K562 (cell line): Measurements from ENCODE around the gene C10orf53. TPM values are rescaled to one million over a fixed set of nuclear protein-coding genes. Genes with fewer than 3 reads are reported as not detected.

Experiments
- ATAC-seq: fragments of 200-7000 bp; cut with Tn5 transposase; 3 replicates; pipeline ENCODE4 v1.9.1; 2020; ENCODE audit warnings: moderate library complexity
- BruUV-seq: library from RNA; stranded (reverse); fragments of 400-500 nt; replicated peaks from 2 replicates; lab custom pipeline; 2021; lab: Mats Ljungman, UMichigan
- CTCF ChIA-PET: fragments of 300-600 bp; formaldehyde crosslinking; extraction: SDS; loops from one replicate; lab custom pipeline; 2021; ENCODE audit warnings: low intra/inter-chr PET ratio; lab: Yijun Ruan, JAX
- POLR2A ChIA-PET: fragments of 300-600, 350-650 bp; sonication (Branson Sonifier 250); formaldehyde crosslinking; extraction: SDS; loops from one replicate; lab custom pipeline; 2021; ENCODE audit warnings: antibody characterized with exemption, inconsistent platforms; lab: Yijun Ruan, JAX
- DNase-seq, 4 experiments: peaks; one replicate each; pipeline versions ENCODE4 v3.0.0 to v3.0.0-alpha.2; 2011 to 2018; ENCODE audit warnings: low spot score in 3 of 4, mixed read lengths in 3 of 4; ENCODE audit errors: extremely low read depth in 1 of 4
- FAIRE-seq: peaks from 2 replicates; lab custom pipeline; 2011; peaks lifted over from hg19 to GRCh38; lab: Jason Lieb, UNC
- H2AFZ ChIP-seq: 2 replicates; pipeline ENCODE4 v1.6.0; 2011; ENCODE audit warnings: low read depth, low read length, control low read depth, inconsistent platforms
- H3K27ac ChIP-seq: fragments of 200-600 bp; 3 replicates; pipeline ENCODE4 v1.8.0; 2011; ENCODE audit warnings: low read depth, mild to moderate bottlenecking, control low read depth, inconsistent platforms, low read length, moderate library complexity, mixed read lengths; ENCODE audit errors: extremely low read depth
- H3K27me3 ChIP-seq, 2 experiments: fragments of 300-600 bp in 1 of 2; 2 replicates in 1 of 2; 3 replicates in 1 of 2; pipeline versions ENCODE4 v1.6.0 to v1.8.0; 2011; ENCODE audit warnings: inconsistent platforms in 2 of 2, low read length in 2 of 2, mild to moderate bottlenecking in 1 of 2, mixed read lengths in 1 of 2, moderate library complexity in 1 of 2; ENCODE audit not compliant: control insufficient read depth in 2 of 2, insufficient read depth in 2 of 2
- H3K36me3 ChIP-seq: fragments of 300-600 bp; 3 replicates; pipeline ENCODE4 v1.8.0; 2011; ENCODE audit warnings: mild to moderate bottlenecking, low read length, inconsistent platforms; ENCODE audit not compliant: control insufficient read depth, insufficient read depth
- H3K4me1 ChIP-seq, 2 experiments: fragments of 200-600 bp in 1 of 2; replicated peaks in 1 of 2; 2 replicates in 1 of 2; 3 replicates in 1 of 2; pipeline versions ENCODE4 v1.5.1 to v1.8.0; 2011; ENCODE audit warnings: inconsistent platforms in 2 of 2, low read length in 2 of 2, mild to moderate bottlenecking in 1 of 2, mixed read lengths in 1 of 2, moderate library complexity in 1 of 2; ENCODE audit not compliant: control insufficient read depth in 2 of 2, insufficient read depth in 2 of 2
- H3K4me2 ChIP-seq: 2 replicates; pipeline ENCODE4 v1.6.1; 2011; ENCODE audit warnings: low read length, control low read depth, inconsistent platforms, mixed read lengths; ENCODE audit not compliant: insufficient read depth
- H3K4me3 ChIP-seq: fragments of 200-600 bp; sonication (generic), shearing (Covaris generic); 2 replicates; pipeline ENCODE4 v1.5.1; 2016; ENCODE audit warnings: control low read depth, inconsistent platforms
- H3K79me2 ChIP-seq: fragments of 200-600 bp; 3 replicates; pipeline ENCODE4 v1.8.0; 2011; ENCODE audit warnings: low read length, inconsistent platforms; ENCODE audit not compliant: control insufficient read depth, insufficient read depth
- H3K9ac ChIP-seq, 2 experiments: 2 replicates each; pipeline versions ENCODE4 v1.6.0 to v1.6.1; 2011; ENCODE audit warnings: low read depth in 2 of 2, low read length in 2 of 2, control low read depth in 1 of 2, inconsistent platforms in 1 of 2, mild to moderate bottlenecking in 1 of 2, mixed read lengths in 1 of 2; ENCODE audit not compliant: insufficient read depth in 1 of 2
- H3K9me1 ChIP-seq: one replicate; pipeline ENCODE4 v1.6.0; 2011; ENCODE audit warnings: inconsistent platforms, mild to moderate bottlenecking, low read length, moderate library complexity; ENCODE audit not compliant: control insufficient read depth, insufficient read depth
- H3K9me3 ChIP-seq: replicated peaks from 2 replicates; pipeline ENCODE4 v1.5.1; 2011; ENCODE audit warnings: low read depth, low read length, inconsistent platforms; ENCODE audit not compliant: control insufficient read depth, insufficient read depth
- H4K20me1 ChIP-seq: replicated peaks from 2 replicates; pipeline ENCODE4 v1.6.1; 2011; ENCODE audit warnings: low read length, inconsistent platforms, mixed read lengths; ENCODE audit not compliant: control insufficient read depth, insufficient read depth
- CBX1 ChIP-seq: sonication (generic); IDR thresholded peaks from 2 replicates; pipeline ENCODE4 v1.6.1; 2016; ENCODE audit warnings: antibody characterized with exemption, low read depth, mild to moderate bottlenecking
- HDAC2 ChIP-seq: fragments of 450-650 bp; IDR thresholded peaks from 2 replicates; pipeline ENCODE4 v1.6.1; 2016; ENCODE audit warnings: mild to moderate bottlenecking
- JUND ChIP-seq, 2 experiments: IDR thresholded peaks; 2 replicates in 1 of 2; 3 replicates in 1 of 2; pipeline ENCODE4 v1.6.1; 2011; ENCODE audit warnings: borderline replicate concordance in 2 of 2, low read depth in 2 of 2, low read length in 2 of 2, improper control_type of control experiment in 1 of 2, missing biosample characterization in 1 of 2, missing genetic modification characterization in 1 of 2, missing genetic modification reagents in 1 of 2
- KLF1 ChIP-seq: fragments of 450-650 bp; IDR thresholded peaks from 2 replicates; pipeline ENCODE4 v1.6.1; 2016; ENCODE audit warnings: missing genetic modification characterization, missing compliant biosample characterization
- MYC ChIP-seq, 2 experiments: fragments of 250-450 bp in 1 of 2; sonication (Bioruptor Pico) in 1 of 2; IDR thresholded peaks; 2 replicates each; pipeline versions ENCODE4 v1.5.1 to v1.6.1; 2012 to 2021; ENCODE audit warnings: low read depth in 2 of 2, borderline replicate concordance in 1 of 2, improper control_type of control experiment in 1 of 2, low read length in 1 of 2, mild to moderate bottlenecking in 1 of 2, moderate library complexity in 1 of 2
- SAFB ChIP-seq: fragments of 200-400 bp; formaldehyde crosslinking; IDR thresholded peaks from 2 replicates; pipeline ENCODE4 v1.6.1; 2017; ENCODE audit warnings: low read depth, low read length, borderline replicate concordance
- SMARCB1 ChIP-seq: IDR thresholded peaks from 2 replicates; pipeline ENCODE4 v1.6.1; 2011; ENCODE audit warnings: improper control_type of control experiment, low read depth; ENCODE audit not compliant: insufficient read length
- USF1 ChIP-seq: sonication (generic); formaldehyde crosslinking; IDR thresholded peaks from 2 replicates; pipeline ENCODE4 v1.9.0; 2022; ENCODE audit warnings: mild to moderate bottlenecking, missing genetic modification reagents
- ZBTB49 ChIP-seq: sonication (generic); formaldehyde crosslinking; IDR thresholded peaks from 2 replicates; pipeline ENCODE4 v1.8.0; 2022; ENCODE audit warnings: missing genetic modification reagents, mild to moderate bottlenecking, borderline replicate concordance
- ZC3H11A ChIP-seq: IDR thresholded peaks from 2 replicates; pipeline ENCODE4 v1.6.1; 2012; ENCODE audit warnings: low read depth, low read length, improper control_type of control experiment
- ZNF212 ChIP-seq: fragments of 450-650 bp; formaldehyde crosslinking; IDR thresholded peaks from 2 replicates; pipeline ENCODE4 v1.4.0; 2020; ENCODE audit warnings: mild to moderate bottlenecking
- ZNF217 ChIP-seq: sonication (generic); formaldehyde crosslinking; IDR thresholded peaks from 2 replicates; pipeline ENCODE4 v1.8.0; 2022; ENCODE audit warnings: mild to moderate bottlenecking, missing genetic modification reagents
- ZNF57 ChIP-seq: fragments of 450-650 bp; formaldehyde crosslinking; IDR thresholded peaks from 2 replicates; pipeline ENCODE4 v1.4.0; 2020; ENCODE audit warnings: mild to moderate bottlenecking, moderate library complexity
- WGBS: fragments of 100-300 bp; shearing (Covaris generic); methylation state at CpG from one replicate; pipeline ENCODE4 v1.1.6; 2016; ENCODE audit warnings: low coverage, mixed read lengths; ENCODE audit not compliant: insufficient coverage; ENCODE audit errors: missing lambda C conversion rate; 5-methylcytosine and 5-hydroxymethylcytosine counted together
- in situ Hi-C: fragments of 300-500 bp; cut with MboI; formaldehyde crosslinking; loops from 4 replicates; pipeline ENCODE4 v1.15.0; 2018; ENCODE audit warnings: inconsistent platforms, mixed read lengths
- intact Hi-C: fragments of 100-400 bp; cut with micrococcal nuclease; formaldehyde crosslinking; loops from 2 replicates; pipeline ENCODE4 v1.14.2; 2022
- polyA plus RNA-seq, 8 experiments: library from polyadenylated mRNA; depleted of rRNA in 4 of 8; stranded (reverse) in 5 of 8; unstranded in 3 of 8; fragments of >200 nt; fragmentation: Nextera tagmentation in 2 of 8; fragmentation: Illumina TruSeq in 1 of 8; extraction: Ambion mirVana in 2 of 8; extraction: Trizol in 1 of 8; gene quantifications; 2 replicates each; pipeline versions ENCODE4 v1.2.1 to v1.2.3, GENCODE V29; 2011 to 2014; ENCODE audit warnings: inconsistent platforms in 1 of 8, missing spikeins in 1 of 8
- total RNA-seq, 7 experiments: library from RNA; depleted of rRNA in 6 of 7; stranded (reverse); fragments of >200 nt in 6 of 7; fragmentation: Illumina TruSeq in 2 of 7; extraction: Trizol in 2 of 7; gene quantifications; 2 replicates each; pipeline versions ENCODE4 v1.2.1 to v1.2.3, GENCODE V29; 2011 to 2021; ENCODE audit warnings: low replicate concordance in 1 of 7
- TF ChIP-seq, protein P1 (sequence below): fragments of 450-650 bp; formaldehyde crosslinking; IDR thresholded peaks from 2 replicates; pipeline ENCODE4 v1.4.0; 2020; ENCODE audit warnings: mild to moderate bottlenecking, moderate library complexity

Gene C10orf53
- total and polyA plus RNA-seq, 9 of the 15 experiments (the other 6 are each of a cell fraction or from before 2014, with no cell fraction given), result not detected

DNA sequence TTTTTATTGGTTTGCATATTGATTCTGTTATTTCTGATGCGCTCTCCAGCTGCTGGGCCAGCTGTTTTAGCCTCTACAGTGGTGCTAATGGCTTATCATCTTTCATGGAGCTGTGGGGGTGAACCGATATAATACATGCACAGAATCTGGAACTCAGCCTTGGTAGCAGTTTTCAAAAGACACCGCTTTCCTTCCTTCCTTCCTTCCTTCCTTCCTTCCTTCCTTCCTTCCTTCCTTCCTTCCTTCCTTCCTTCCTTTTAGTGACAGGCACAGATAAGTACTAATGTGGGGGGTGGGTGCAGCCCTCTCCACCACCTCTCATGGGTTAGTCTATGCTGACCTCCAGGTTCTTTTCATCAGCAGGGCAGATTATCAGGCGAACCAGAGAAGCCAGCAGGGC lies 31.9 kb upstream of the C10orf53 start:
- Histone ChIP-seq H3K27ac (no peak overlapping the region), H3K4me2 (no peak overlapping the region), H4K20me1 (peaks cover 21% of the 10 kb centered on the region), H3K27me3 (peaks cover 29 to 62% of the 10 kb centered on the region in 2 experiments; a peak in 4 of 5 replicates), H3K79me2 (no peaks in the 10 kb centered on the region), H3K4me3 (no peak overlapping the region), H3K4me1 (peaks cover 0 to 7% of the 10 kb centered on the region in 2 experiments; a peak in 1 of 5 replicates), H3K9ac (no peak overlapping the region), H2AFZ (no peak overlapping the region), H3K9me1 (no peaks in the 10 kb centered on the region), H3K9me3 (no peaks in the 10 kb centered on the region), H3K36me3 (no peaks in the 10 kb centered on the region)
- DNase-seq (no peak), ATAC-seq (no peak), FAIRE-seq (no peak)
- POLR2A ChIA-PET, result no interaction called here
- in situ Hi-C loops, result no loop called here
- 1% methylated on average over 4 of the region's 4 CpGs for WGBS
- BruUV-seq, result no TSS peak
- intact Hi-C loops, result no loop called here
- CTCF ChIA-PET, result no interaction called here
- TF ChIP-seq USF1 (CRISPR knock-in tag), result no peak
- TF ChIP-seq, protein P1, sequence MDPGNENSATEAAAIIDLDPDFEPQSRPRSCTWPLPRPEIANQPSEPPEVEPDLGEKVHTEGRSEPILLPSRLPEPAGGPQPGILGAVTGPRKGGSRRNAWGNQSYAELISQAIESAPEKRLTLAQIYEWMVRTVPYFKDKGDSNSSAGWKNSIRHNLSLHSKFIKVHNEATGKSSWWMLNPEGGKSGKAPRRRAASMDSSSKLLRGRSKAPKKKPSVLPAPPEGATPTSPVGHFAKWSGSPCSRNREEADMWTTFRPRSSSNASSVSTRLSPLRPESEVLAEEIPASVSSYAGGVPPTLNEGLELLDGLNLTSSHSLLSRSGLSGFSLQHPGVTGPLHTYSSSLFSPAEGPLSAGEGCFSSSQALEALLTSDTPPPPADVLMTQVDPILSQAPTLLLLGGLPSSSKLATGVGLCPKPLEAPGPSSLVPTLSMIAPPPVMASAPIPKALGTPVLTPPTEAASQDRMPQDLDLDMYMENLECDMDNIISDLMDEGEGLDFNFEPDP (CRISPR knock-in tag), result no peak
- no peak for TF ChIP-seq SAFB
- no peak for TF ChIP-seq KLF1 (tag)
- no peak for TF ChIP-seq MYC (IDR thresholded peaks at IDR 0.05; ENCODE audit: low read depth, low read length)
- no peak for TF ChIP-seq MYC (CRISPR knock-in tag; IDR thresholded peaks at IDR 0.05; ENCODE audit: borderline replicate concordance, low read depth)
- TF ChIP-seq JUND (IDR thresholded peaks at IDR 0.05; ENCODE audit: borderline replicate concordance, low read depth, low read length), result no peak
- TF ChIP-seq JUND (tag; IDR thresholded peaks at IDR 0.05; ENCODE audit: borderline replicate concordance, low read depth, low read length), result no peak
- TF ChIP-seq ZNF217 (CRISPR knock-in tag), result no peak
- TF ChIP-seq ZNF57 (CRISPR knock-in tag), result no peak
- TF ChIP-seq HDAC2, result no peak
- TF ChIP-seq CBX1, result no peak
- no peak for TF ChIP-seq ZNF212
- TF ChIP-seq SMARCB1, result no peak
- no peak for TF ChIP-seq ZBTB49 (CRISPR knock-in tag)
- no peak for TF ChIP-seq ZC3H11A
